Suprapubic skin (tissue), 3 donors: ENCODE data around the gene UBXN2A.

Experiments used
- POLR2AphosphoS5 ChIP-seq, 3 donors: sonication (generic); formaldehyde crosslinking; IDR thresholded peaks; one replicate each; pipeline ENCODE4 v1.6.1; 2017; ENCODE audit warnings: antibody characterized with exemption in 3 of 3
- TF ChIP-seq, protein P1 (sequence below), 2 donors: fragments of 200-600 bp in 1 of 2; fragments of 450-650 bp in 1 of 2; sonication (generic) in 1 of 2; IDR thresholded peaks; one replicate each; pipeline ENCODE4 v1.5.1; 2016 to 2019; ENCODE audit warnings: antibody characterized with exemption in 2 of 2, mild to moderate bottlenecking in 1 of 2, moderate library complexity in 1 of 2

GRCh38 chr2:23900541-23901322 lies 39.5 kb upstream of the UBXN2A start:
- TF ChIP-seq POLR2AphosphoS5 (IDR thresholded peaks at IDR 0.05) = no peak
- TF ChIP-seq, protein P1, sequence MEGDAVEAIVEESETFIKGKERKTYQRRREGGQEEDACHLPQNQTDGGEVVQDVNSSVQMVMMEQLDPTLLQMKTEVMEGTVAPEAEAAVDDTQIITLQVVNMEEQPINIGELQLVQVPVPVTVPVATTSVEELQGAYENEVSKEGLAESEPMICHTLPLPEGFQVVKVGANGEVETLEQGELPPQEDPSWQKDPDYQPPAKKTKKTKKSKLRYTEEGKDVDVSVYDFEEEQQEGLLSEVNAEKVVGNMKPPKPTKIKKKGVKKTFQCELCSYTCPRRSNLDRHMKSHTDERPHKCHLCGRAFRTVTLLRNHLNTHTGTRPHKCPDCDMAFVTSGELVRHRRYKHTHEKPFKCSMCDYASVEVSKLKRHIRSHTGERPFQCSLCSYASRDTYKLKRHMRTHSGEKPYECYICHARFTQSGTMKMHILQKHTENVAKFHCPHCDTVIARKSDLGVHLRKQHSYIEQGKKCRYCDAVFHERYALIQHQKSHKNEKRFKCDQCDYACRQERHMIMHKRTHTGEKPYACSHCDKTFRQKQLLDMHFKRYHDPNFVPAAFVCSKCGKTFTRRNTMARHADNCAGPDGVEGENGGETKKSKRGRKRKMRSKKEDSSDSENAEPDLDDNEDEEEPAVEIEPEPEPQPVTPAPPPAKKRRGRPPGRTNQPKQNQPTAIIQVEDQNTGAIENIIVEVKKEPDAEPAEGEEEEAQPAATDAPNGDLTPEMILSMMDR (IDR thresholded peaks at IDR 0.05) = no peak
